Measurements from ENCODE around the gene CRTAP.
"Not testable (repeated sequence)": the region's sequence is repeated elsewhere in the genome, so short reads cannot be mapped to it uniquely, and the experiment has no call there.

CRTAP gene

GRCh38 chr3:33174711-33175414 lies 61.0 kb downstream of the CRTAP start:
- DNase-seq (ENCODE audit: low read depth) = no peak

GRCh38 chr3:33179132-33179531 lies 65.3 kb downstream of the CRTAP start:
- DNase-seq (ENCODE audit: low read depth) = no peak

DNA sequence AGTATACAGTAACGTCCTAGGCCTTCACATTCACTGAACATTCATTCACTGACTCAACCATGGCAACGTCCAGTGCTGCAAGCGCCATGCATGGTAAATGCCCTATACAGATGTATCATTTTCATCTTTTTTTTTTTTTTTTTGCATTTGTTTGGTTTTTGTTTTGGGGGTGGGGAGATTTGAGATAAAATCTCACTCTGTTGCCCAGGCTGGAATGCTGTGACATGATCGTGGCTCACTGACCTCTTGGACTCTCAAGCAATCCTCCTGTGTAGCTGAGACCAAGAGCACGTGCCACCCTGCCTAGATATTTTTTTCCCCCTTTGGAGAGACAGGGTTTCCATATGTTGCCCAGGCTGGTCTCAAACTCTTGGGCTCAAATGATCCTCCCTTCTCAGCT lies 67.4 kb downstream of the CRTAP start:
- no peak for DNase-seq (ENCODE audit: low read depth)

- not testable (repeated sequence) for DNase-seq (ENCODE audit: low read depth)
Observed at GRCh38 chr3:33181641-33182040, 67.8 kb downstream of the CRTAP start.

- DNase-seq (ENCODE audit: low read depth) = no peak
Observed at GRCh38 chr3:33184863-33185262, 71.0 kb downstream of the CRTAP start.

DNA sequence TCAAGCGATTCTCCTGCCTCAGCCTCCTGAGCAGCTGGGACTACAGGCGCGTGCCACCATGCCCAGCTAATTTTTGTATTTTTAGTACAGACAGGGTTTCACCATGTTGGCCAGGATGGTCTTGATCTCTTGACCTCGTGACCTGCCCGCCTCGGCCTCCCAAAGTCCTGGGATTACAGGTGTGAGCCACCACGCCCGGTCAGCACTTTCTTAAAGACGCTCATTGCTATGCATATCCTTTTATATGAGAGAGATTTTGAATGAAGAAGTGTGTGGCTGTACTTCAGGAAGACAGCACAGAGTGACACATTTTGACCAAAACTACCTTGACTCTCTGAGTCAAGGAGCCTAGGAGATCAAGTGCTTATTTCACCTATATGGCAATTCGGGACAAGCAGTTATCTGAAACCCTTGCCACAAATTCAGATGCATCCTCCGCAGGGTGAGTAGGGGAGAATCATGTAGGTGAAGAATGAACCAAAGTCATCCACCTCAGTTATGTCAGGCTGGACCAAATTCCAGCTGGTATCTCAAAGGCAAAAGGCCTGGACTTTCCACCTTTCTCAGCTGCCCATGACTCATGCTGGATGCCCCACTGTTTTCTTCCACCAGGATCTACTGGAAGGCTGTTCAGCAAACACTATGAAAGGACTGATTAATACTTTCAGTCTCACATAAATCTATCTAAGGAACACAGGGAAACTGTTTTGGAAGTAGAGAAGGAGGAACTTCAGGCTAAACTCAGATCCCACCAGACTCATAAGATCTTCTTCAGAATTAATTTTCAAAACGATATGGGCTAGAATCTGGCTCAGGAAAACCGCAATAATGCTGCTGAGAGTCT lies 72.9 kb downstream of the CRTAP start:
- DNase-seq (ENCODE audit: low read depth) = no peak

DNA sequence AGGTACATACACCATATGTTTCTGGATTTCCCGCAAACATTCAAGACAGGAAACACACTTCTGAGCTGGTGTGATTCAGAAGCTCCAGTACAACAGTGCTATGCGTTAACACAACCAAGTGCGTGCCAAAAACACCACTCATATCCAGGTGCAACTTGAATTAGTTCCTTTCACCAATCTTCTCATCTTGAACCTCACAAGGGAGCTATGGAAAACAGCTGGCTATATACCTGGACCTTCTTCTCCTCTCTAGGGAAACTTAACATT lies 73.5 kb downstream of the CRTAP start:
- DNase-seq (ENCODE audit: low read depth) = no peak

DNA sequence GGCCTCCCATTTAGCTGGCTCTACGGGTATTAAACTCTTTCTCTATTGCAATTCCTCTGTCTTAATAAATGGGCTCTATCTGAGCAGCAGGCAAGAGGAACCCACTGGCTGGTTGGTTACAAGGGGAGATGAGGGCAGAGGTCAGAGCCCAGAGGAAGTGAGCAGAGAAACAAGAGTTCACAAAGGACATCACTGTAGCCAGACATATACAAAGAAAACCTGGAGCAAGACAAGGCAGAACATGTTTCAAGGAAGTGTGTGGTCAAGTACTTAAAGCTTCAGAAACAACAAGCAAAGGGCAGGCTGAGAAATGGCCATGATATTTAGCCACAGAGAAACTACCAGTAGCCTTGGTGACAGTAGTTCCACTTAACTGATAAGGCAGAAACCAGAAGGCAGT lies 80.5 kb downstream of the CRTAP start:
- no peak for DNase-seq (ENCODE audit: low read depth)

DNA sequence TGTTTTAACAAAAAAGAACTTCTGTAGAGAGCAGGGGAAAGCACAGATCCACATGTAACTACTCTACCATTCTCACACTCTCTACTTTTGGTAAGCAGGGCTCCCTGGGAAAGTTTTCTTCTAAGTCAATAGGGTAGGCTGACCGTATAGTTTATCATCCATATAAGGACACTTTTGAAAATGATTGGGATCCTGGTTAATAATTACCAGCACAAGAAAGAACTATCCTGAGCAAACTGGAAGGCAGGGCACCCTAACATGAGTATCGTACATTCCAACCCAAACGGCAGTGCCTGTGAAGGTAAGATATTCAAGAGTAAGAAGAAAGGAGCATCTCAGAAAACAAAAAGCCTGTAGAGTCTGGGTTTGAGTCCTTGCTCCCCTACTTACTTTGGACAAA lies 82.7 kb downstream of the CRTAP start:
- no peak for DNase-seq (ENCODE audit: low read depth)
